HG02852 (cell line): ENCODE measurements around the gene SNX9.
"Not testable (repeated sequence)": the region's sequence is repeated elsewhere in the genome, so short reads cannot be mapped to it uniquely, and the experiment has no call there.

Source experiments
- ATAC-seq: cut with Tn5 transposase; IDR thresholded peaks from one replicate; pipeline ENCODE4 v1.9.1; 2021; ENCODE audit warnings: mild to moderate bottlenecking, moderate library complexity; ENCODE audit not compliant: unreplicated experiment

Gene SNX9

DNA sequence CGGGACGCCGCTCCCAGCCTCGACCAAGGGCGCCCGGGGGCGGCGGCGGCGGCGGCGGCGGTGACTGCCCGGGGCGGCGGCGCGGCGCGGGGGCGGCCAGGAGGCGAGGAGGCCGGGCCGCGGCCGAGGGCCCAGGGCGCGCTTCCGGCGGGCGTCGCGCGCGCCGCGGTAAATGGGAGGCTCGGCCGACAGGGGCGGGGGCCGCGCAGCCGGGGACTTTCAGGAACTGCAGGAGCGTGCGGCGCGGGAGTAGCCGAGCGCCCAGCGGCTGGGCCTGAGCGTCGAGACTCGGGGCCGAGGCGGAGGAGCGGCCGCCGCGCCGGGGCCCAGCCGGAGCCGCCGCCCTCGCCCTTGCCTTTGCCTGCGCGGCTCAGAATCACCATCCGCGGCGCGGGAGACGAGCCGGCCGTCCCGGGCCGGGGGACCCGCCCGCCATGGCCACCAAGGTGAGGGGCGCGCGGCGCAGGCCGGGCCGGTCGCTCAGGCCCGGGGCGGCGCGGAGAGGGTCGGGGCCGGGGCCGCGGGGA lies at the start of gene SNX9:
Gene SNX9 (plus strand): TSS at position 246 of the 527 bp plus-strand sequence. CDS start 189 bp downstream, at position 435.
- ATAC-seq: peak; percentile 69

GRCh38 chr6:157773248-157773773 lies 49.7 kb upstream of the SNX9 start:
- no peak for ATAC-seq

GRCh38 chr6:157774153-157775135 lies 48.6 kb upstream of the SNX9 start:
- no peak for ATAC-seq

DNA sequence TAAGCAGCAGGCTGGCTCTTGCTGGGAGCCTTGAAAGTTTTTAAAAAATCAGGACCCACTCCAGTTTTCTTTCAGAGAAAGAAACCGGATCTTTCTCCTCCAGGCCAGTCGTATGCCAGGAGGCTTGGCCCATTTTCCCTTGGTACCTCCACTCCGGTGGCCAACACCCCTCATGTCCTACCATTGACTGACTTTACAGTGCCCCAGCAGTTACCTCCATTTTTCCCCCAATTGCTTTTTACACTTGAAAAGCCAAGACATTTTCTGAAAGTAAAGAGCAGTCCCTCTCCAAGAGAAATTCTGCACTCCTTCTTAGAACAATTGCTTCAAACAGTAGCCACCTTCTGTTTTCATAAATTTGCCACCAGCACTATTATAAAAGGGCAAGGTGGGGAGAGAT lies 47.7 kb upstream of the SNX9 start:
- no peak for ATAC-seq

GRCh38 chr6:157777344-157777743 lies 45.7 kb upstream of the SNX9 start:
- no peak for ATAC-seq

- ATAC-seq: no peak
These were observed 44.3 kb upstream of the SNX9 start for GRCh38 chr6:157778719-157779118.

DNA sequence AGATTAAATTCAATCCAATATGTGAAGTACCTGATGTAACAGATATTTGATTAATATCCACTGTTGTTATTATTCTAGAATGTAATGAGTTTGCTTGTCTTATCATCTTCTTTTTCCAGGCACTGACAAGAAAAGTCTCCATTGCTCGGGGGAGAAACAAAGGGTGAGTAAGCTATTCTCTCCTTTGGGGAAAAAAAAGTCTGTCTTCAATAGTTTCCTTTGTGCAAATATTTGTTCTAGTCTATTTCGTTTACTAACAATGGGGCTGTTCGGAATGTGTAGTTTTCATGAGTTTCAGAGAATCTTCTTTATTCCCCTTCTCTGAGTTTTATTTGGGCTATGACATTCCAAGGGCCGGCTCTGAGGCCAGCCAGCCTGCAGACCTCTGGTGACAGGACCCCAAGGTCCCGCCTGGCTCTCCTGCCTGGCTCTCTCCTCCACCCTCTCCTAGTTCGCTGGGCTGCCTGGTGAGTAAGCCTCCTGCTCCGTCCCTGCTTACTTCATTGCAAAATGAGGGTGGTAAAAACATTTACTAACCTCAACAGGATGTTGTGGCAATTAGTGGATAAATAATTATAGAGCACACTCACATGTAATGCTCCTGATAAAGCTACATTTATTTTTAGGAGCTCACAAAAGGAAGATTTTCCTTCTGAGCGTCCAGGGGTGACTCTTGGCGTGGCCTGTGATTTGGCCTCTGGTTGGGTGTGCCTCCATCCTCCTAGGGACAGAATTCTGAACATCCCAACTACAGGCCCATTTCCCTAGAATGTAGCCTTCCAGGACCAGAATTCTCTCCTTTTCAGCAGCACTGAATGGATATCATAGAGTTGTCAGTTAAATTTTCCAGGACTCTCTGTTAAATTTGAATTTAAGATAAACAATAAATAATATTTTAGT lies 43.1 kb upstream of the SNX9 start:
- ATAC-seq: no peak

- no peak for ATAC-seq
These were observed 37.4 kb upstream of the SNX9 start for GRCh38 chr6:157785636-157786035.

GRCh38 chr6:157786221-157786620 lies 36.8 kb upstream of the SNX9 start:
- no peak for ATAC-seq

DNA sequence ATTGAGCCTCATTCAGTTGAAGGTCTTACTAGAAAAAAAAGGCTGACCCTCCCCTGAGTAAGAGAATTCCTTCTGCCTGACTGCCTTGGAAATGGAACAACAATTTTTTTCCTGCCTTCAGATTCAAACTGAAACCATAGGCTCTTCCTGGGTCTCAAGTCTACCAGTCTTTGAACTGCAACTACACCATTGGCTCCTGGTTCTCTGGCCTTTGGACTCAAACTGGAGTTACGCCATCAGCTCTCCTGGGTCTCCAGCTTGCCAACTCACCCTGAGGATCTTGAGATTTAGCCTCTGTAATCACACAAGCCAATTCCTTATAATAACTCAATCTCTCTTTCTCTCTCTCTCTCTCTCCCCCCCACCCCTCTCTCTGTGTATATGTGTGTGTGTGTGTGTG lies 36.0 kb upstream of the SNX9 start:
- no peak for ATAC-seq

DNA sequence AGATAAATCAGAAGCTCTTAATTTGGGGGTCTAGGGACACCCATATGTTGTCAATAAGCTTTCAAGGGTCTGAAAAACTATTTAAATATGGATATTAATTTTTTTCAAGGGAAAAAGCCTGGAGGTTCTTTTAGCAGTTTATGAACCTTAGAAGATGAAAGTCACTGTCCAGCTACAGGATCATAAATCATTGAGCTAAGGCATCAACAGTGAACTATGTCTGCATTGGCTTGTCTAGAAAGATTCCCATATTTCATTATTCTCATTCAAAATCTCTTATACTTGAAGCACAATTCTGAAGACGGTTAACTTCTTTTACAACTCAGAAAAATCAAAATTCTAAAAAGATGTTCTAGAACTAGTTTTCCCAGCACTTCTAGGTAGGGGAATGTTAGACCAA lies 34.9 kb upstream of the SNX9 start:
- no peak for ATAC-seq

GRCh38 chr6:157789297-157789696 lies 33.7 kb upstream of the SNX9 start:
- ATAC-seq: no peak

GRCh38 chr6:157789861-157790260 lies 33.2 kb upstream of the SNX9 start:
- ATAC-seq: no peak

GRCh38 chr6:157790548-157791160 lies 32.4 kb upstream of the SNX9 start:
- ATAC-seq: no peak

- ATAC-seq: no peak
These were observed 31.6 kb upstream of the SNX9 start for GRCh38 chr6:157791450-157791849.

- ATAC-seq: no peak
These were observed 30.4 kb upstream of the SNX9 start for GRCh38 chr6:157792671-157793070.

GRCh38 chr6:157794012-157794411 lies 29.0 kb upstream of the SNX9 start:
- not testable (repeated sequence) for ATAC-seq

GRCh38 chr6:157795841-157796240 lies 27.2 kb upstream of the SNX9 start:
- ATAC-seq: no peak

GRCh38 chr6:157798851-157799250 lies 24.2 kb upstream of the SNX9 start:
- no peak for ATAC-seq

GRCh38 chr6:157799561-157799960 lies 23.5 kb upstream of the SNX9 start:
- not testable (repeated sequence) for ATAC-seq
